HL-60 (cell line): ENCODE data around the gene ADNP.

Source experiments
- CTCF ChIP-seq: IDR thresholded peaks from one replicate; pipeline ENCODE4 v1.5.1; 2011; ENCODE audit warnings: low read length, control low read depth, inconsistent platforms; ENCODE audit not compliant: insufficient read depth
- SPI1 ChIP-seq: IDR thresholded peaks from 2 replicates; pipeline ENCODE4 v1.6.1; 2012; ENCODE audit warnings: low read depth, mild to moderate bottlenecking, borderline replicate concordance
- TF ChIP-seq, protein P1 (sequence below): IDR thresholded peaks from 2 replicates; pipeline ENCODE4 v1.6.1; 2012; ENCODE audit warnings: low read depth; ENCODE audit not compliant: insufficient replicate concordance

- TF ChIP-seq CTCF, result no peak
- no peak for TF ChIP-seq SPI1
- TF ChIP-seq, protein P1, sequence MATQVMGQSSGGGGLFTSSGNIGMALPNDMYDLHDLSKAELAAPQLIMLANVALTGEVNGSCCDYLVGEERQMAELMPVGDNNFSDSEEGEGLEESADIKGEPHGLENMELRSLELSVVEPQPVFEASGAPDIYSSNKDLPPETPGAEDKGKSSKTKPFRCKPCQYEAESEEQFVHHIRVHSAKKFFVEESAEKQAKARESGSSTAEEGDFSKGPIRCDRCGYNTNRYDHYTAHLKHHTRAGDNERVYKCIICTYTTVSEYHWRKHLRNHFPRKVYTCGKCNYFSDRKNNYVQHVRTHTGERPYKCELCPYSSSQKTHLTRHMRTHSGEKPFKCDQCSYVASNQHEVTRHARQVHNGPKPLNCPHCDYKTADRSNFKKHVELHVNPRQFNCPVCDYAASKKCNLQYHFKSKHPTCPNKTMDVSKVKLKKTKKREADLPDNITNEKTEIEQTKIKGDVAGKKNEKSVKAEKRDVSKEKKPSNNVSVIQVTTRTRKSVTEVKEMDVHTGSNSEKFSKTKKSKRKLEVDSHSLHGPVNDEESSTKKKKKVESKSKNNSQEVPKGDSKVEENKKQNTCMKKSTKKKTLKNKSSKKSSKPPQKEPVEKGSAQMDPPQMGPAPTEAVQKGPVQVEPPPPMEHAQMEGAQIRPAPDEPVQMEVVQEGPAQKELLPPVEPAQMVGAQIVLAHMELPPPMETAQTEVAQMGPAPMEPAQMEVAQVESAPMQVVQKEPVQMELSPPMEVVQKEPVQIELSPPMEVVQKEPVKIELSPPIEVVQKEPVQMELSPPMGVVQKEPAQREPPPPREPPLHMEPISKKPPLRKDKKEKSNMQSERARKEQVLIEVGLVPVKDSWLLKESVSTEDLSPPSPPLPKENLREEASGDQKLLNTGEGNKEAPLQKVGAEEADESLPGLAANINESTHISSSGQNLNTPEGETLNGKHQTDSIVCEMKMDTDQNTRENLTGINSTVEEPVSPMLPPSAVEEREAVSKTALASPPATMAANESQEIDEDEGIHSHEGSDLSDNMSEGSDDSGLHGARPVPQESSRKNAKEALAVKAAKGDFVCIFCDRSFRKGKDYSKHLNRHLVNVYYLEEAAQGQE, result no peak
Measured at GRCh38 chr20:50969435-50969834, 38.2 kb upstream of the ADNP start.
